Breast epithelium (tissue), 4 donors: Measurements from ENCODE around the gene FOXD3. TPM values are rescaled to one million over a fixed set of nuclear protein-coding genes. Genes with fewer than 3 reads are reported as not detected.

Experiments used
- DNase-seq, 2 donors: peaks; one replicate each; pipeline ENCODE4 v3.0.0-alpha.2; 2019; ENCODE audit warnings: low spot score in 2 of 2
- H3K27ac ChIP-seq, 2 donors: fragments of 200-600 bp; sonication (generic) in 1 of 2; one replicate each; pipeline ENCODE4 v1.5.1; 2016 to 2019; ENCODE audit warnings: mild to moderate bottlenecking in 1 of 2
- H3K27me3 ChIP-seq, 2 donors: fragments of 200-600 bp; sonication (generic) in 1 of 2; one replicate each; pipeline versions ENCODE4 v1.5.1 to v1.6.0; 2017 to 2019; ENCODE audit warnings: control low read depth in 1 of 2, mild to moderate bottlenecking in 1 of 2
- H3K36me3 ChIP-seq: fragments of 200-600 bp; one replicate; pipeline ENCODE4 v1.5.1; 2019
- H3K4me1 ChIP-seq, 2 donors: fragments of 200-600 bp; sonication (generic); one replicate each; pipeline ENCODE4 v1.5.1; 2016 to 2019; ENCODE audit warnings: control low read depth in 1 of 2
- H3K4me3 ChIP-seq, 3 donors: fragments of 200-600 bp; sonication (generic); 1 replicate in 2 of 3; 2 replicates in 1 of 3; pipeline ENCODE4 v1.5.1; 2016 to 2019; ENCODE audit warnings: mild to moderate bottlenecking in 3 of 3, moderate library complexity in 2 of 3
- H3K9me3 ChIP-seq, 2 donors: fragments of 200-600 bp; sonication (generic) in 1 of 2; one replicate each; pipeline ENCODE4 v1.5.1; 2016 to 2019; ENCODE audit warnings: control low read depth in 1 of 2
- CTCF ChIP-seq, 3 donors: fragments of 450-650 bp; IDR thresholded peaks; one replicate each; pipeline ENCODE4 v1.5.1; 2016 to 2017; ENCODE audit warnings: antibody characterized with exemption in 3 of 3, mild to moderate bottlenecking in 3 of 3, moderate library complexity in 3 of 3
- POLR2A ChIP-seq: fragments of 450-650 bp; IDR thresholded peaks from one replicate; pipeline ENCODE4 v1.6.1; 2016; ENCODE audit warnings: antibody characterized with exemption, mild to moderate bottlenecking, moderate library complexity
- POLR2AphosphoS5 ChIP-seq, 3 donors: sonication (generic); formaldehyde crosslinking; IDR thresholded peaks; one replicate each; pipeline ENCODE4 v1.6.1; 2017; ENCODE audit warnings: antibody characterized with exemption in 3 of 3
- intact Hi-C: fragments of 100-400 bp; cut with DNase I; formaldehyde crosslinking; loops from one replicate; pipeline ENCODE4 v1.15.1; 2023; ENCODE audit warnings: low total_unique reads
- total RNA-seq, 3 donors: library from RNA; depleted of rRNA; stranded (reverse); fragments of >200 nt; gene quantifications; one replicate each; pipeline ENCODE4 v1.1.0, GENCODE V29; 2016

The FOXD3 gene
- total RNA-seq, 3 donors from 2014 or later = not detected

DNA sequence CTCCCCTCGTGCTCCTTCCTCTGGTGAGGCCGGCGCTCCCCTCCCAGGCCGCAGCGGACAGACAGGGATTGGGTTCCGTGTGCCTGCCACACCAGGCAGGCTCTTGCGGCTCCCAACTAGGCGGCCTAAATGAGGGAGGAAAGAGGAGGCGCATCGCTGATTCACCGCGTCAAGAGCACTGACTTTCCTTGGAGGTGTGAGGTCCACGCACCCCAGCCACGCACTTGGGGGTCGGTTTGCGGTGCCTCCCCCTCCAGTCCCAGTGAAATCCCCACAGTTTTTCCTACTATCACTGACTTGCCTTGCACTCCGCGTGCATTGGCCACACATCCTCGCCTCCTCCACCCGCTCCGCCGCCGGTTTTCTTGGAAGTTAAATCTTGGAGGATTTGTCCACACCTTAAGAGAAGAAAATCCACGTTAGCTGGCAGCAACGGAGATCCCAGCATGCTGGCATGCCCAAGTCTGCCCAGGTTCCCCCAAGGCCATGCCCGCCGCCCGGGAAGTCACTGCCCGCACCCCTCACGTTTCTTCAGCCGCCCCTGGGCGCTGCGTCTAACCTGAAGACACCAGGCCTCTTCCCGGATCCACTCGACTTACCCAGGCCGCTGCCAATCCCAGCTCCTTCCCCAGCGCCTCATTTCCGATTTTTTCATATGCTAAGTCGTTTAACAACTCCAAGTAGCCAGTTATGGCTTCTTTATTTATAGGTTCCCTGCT, 1.1 kb upstream of the FOXD3 start:
- Histone ChIP-seq H3K27ac (no peak overlapping the region), H3K4me3 (no peak overlapping the region), H3K27me3 (peaks cover 14 to 99% of the 10 kb centered on the region in 2 donors)

GRCh38 chr1:63321785-63322113, 618 bp upstream of the FOXD3 start:
- DNase-seq = no peak
- no peak for TF ChIP-seq CTCF (IDR thresholded peaks at IDR 0.05)
- no peak for TF ChIP-seq POLR2A
- no peak for TF ChIP-seq POLR2AphosphoS5 (IDR thresholded peaks at IDR 0.05)
- Histone ChIP-seq H3K4me3 (peak overlapping the region; percentile 40 to 80 (median 55)), H3K36me3 (no peaks in the 10 kb centered on the region), H3K9me3 (no peaks in the 10 kb centered on the region), H3K27ac (no peak overlapping the region), H3K27me3 (peaks cover 14 to 99% of the 10 kb centered on the region in 2 donors), H3K4me1 (no peaks in the 10 kb centered on the region)
- intact Hi-C loops = no loop called here

More for the DNA sequence above, 1.1 kb upstream of the FOXD3 start:
- Histone ChIP-seq H3K9me3 (no peaks in the 10 kb centered on the region), H3K4me1 (no peaks in the 10 kb centered on the region), H3K36me3 (no peaks in the 10 kb centered on the region)
- DNase-seq = no peak
- intact Hi-C loops = no loop called here
- TF ChIP-seq POLR2A (no peak), CTCF (IDR thresholded peaks at IDR 0.05) (no peak), POLR2AphosphoS5 (IDR thresholded peaks at IDR 0.05) (no peak)

DNA sequence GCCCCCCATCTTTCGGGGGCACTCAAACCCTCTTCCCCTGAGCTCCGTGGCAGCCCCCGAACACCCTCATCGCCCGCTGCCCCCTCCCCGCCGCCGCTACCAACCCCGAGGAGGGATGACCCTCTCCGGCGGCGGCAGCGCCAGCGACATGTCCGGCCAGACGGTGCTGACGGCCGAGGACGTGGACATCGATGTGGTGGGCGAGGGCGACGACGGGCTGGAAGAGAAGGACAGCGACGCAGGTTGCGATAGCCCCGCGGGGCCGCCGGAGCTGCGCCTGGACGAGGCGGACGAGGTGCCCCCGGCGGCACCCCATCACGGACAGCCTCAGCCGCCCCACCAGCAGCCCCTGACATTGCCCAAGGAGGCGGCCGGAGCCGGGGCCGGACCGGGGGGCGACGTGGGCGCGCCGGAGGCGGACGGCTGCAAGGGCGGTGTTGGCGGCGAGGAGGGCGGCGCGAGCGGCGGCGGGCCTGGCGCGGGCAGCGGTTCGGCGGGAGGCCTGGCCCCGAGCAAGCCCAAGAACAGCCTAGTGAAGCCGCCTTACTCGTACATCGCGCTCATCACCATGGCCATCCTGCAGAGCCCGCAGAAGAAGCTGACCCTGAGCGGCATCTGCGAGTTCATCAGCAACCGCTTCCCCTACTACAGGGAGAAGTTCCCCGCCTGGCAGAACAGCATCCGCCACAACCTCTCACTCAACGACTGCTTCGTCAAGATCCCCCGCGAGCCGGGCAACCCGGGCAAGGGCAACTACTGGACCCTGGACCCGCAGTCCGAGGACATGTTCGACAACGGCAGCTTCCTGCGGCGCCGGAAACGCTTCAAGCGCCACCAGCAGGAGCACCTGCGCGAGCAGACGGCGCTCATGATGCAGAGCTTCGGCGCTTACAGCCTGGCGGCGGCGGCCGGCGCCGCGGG, 837 bp downstream of the FOXD3 start:
- Histone ChIP-seq H3K36me3 (no peaks in the 10 kb centered on the region), H3K4me3 (peak overlapping the region; percentile 40 to 80 (median 55)), H3K27ac (no peak overlapping the region), H3K4me1 (no peaks in the 10 kb centered on the region), H3K27me3 (peaks cover 14 to 99% of the 10 kb centered on the region in 2 donors), H3K9me3 (no peaks in the 10 kb centered on the region)
- no peak for DNase-seq
- intact Hi-C loops = no loop called here
- no peak for TF ChIP-seq POLR2A
- TF ChIP-seq POLR2AphosphoS5 (IDR thresholded peaks at IDR 0.05) = no peak
- TF ChIP-seq CTCF (IDR thresholded peaks at IDR 0.05) = no peak

DNA sequence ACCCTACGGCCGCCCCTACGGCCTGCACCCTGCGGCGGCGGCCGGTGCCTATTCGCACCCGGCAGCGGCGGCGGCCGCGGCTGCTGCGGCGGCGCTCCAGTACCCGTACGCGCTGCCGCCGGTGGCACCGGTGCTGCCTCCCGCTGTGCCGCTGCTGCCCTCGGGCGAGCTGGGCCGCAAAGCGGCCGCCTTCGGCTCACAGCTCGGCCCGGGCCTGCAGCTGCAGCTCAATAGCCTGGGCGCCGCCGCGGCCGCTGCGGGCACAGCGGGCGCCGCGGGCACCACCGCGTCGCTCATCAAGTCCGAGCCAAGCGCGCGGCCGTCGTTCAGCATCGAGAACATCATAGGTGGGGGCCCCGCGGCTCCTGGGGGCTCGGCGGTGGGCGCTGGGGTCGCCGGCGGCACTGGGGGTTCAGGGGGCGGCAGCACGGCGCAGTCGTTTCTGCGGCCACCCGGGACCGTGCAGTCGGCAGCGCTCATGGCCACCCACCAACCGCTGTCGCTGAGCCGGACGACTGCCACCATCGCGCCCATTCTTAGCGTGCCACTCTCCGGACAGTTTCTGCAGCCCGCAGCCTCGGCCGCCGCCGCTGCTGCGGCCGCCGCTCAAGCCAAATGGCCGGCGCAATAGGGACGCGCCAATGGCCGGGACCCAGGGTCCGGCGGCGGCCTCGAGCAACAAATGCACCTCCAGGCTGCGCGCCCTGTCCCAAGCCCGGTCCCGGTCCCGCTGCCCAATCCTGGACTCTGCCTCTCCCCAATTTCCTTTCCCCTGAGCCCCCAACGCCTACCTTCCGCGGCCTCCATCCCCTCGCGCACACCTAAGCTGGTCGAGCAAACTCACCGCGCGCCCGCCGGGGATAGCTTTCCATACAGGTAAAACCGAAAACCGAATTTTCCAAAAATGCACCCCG, 1.8 kb downstream of the FOXD3 start:
- no peaks in the 10 kb centered on the region for H3K9me3 ChIP-seq
- no peaks in the 10 kb centered on the region for H3K4me1 ChIP-seq
- no peak overlapping the region for H3K27ac ChIP-seq
- TF ChIP-seq POLR2A (no peak), POLR2AphosphoS5 (IDR thresholded peaks at IDR 0.05) (no peak), CTCF (IDR thresholded peaks at IDR 0.05) (no peak)
- H3K36me3 ChIP-seq = no peaks in the 10 kb centered on the region
- peaks cover 14 to 99% of the 10 kb centered on the region in 2 donors for H3K27me3 ChIP-seq
- intact Hi-C loops = no loop called here
- DNase-seq = no peak
- H3K4me3 ChIP-seq = peak overlapping the region in 2 of 3 donors; percentile 55 to 80
